H1 (cell line): ENCODE measurements around the gene RPS18. TPM values are rescaled to one million over a fixed set of nuclear protein-coding genes. Genes with fewer than 3 reads are reported as not detected.

Source experiments
- SAP30 ChIP-seq: fragments of 300-600 bp; sonication (generic); IDR thresholded peaks from 2 replicates; pipeline ENCODE4 v1.7.1; 2012; ENCODE audit warnings: low read length, moderate library complexity, mild to moderate bottlenecking, inconsistent platforms; ENCODE audit not compliant: insufficient read depth, insufficient replicate concordance
- SIN3A ChIP-seq, 2 experiments: IDR thresholded peaks in 1 of 2; conservative IDR thresholded peaks in 1 of 2; 2 replicates each; pipeline ENCODE4 v1.6.1; 2011 to 2012; ENCODE audit warnings: low read length in 2 of 2, improper control_type of control experiment in 1 of 2, low read depth in 1 of 2, mild to moderate bottlenecking in 1 of 2
- TCF12 ChIP-seq: IDR thresholded peaks from 2 replicates; pipeline ENCODE4 v1.6.1; 2011; ENCODE audit warnings: low read depth, mild to moderate bottlenecking, low read length
- polyA plus RNA-seq, 7 experiments: library from polyadenylated mRNA; depleted of rRNA in 3 of 7; stranded (reverse) in 5 of 7; unstranded in 2 of 7; fragments of >200 nt in 5 of 7; fragments of 200-250 nt in 2 of 7; gene quantifications; 1 replicate in 5 of 7; 2 replicates in 1 of 7; 4 replicates in 1 of 7; pipeline versions ENCODE4 v1.2.1 to v1.2.3, GENCODE V29; 2011 to 2013; ENCODE audit warnings: missing spikeins in 2 of 7, mixed read lengths in 2 of 7
- total RNA-seq: library from RNA; stranded (reverse); fragmentation: NEBNext Ultra II Directional; extraction: Animal tissue kit (Norgen Biotek cat#: 25700); gene quantifications from 2 replicates; pipeline ENCODE4 v1.2.1, GENCODE V29; 2021

RPS18 gene
- total and polyA plus RNA-seq, 2 of the 8 experiments (the other 6 are each of a cell fraction or from before 2014, with no cell fraction given): 2,796 to 7,099 TPM

DNA sequence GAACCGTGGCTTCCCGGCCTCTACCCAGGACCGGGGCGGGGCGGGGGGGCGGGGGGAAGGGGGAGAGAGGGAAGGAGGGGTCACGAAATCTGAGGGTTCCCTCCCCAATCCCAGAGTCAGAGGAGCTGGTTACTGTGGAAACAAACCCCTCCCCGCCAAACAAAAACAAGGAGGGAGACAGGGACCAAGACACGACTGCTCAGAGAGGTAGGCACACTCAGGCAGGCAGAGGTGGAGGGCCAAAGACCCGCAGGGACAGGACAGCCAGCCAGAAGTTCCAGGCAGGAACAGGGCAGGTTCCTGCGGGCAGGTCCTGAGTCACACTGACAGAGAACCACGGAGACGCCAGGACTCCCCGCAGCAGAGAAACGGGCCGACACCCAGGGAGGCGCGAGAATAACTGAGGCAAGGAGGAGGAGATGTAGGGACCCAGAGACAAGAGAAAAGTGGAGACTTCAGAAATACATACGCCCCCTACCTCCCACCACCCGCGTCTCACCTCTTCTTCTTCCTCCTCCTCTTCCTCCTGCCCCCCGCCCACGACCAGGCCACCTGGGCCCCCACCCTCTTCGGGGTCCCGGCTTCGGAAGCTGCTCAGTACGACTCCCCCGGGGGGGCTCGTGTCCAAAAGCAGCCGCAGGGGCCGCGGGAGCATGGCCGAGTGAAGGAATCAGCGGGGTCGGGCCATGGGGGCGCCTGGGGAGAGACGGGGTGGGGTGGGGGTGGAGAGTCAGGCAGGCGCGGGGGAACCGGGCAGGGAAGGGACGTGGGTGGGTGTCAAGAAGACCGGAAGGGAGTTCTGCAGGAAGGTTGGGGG, 26.3 kb downstream of the RPS18 start (continued):
- TF ChIP-seq SAP30 (peak; percentile 91), SIN3A (conservative IDR thresholded peaks at IDR 0.05 in 1 of 2, IDR thresholded peaks at IDR 0.05 in 1 of 2; ENCODE audit: low read depth in 1 of 2, low read length in 2 of 2) (peak in 1 of 2 experiments; percentile 84; a peak in 2 of 4 replicates), TCF12 (no peak)
